ENCODE measurements around the gene NFAM1.

NFAM1 gene

GRCh38 chr22:42379966-42380537, 52.2 kb downstream of the NFAM1 start:
- no peak for DNase-seq

- DNase-seq = no peak
These were observed 55.3 kb downstream of the NFAM1 start for GRCh38 chr22:42376711-42377554.

- no peak for DNase-seq
These were observed 56.2 kb downstream of the NFAM1 start for GRCh38 chr22:42375982-42376381.

GRCh38 chr22:42372976-42373375, 59.2 kb downstream of the NFAM1 start:
- no peak for DNase-seq

GRCh38 chr22:42371501-42371900, 60.7 kb downstream of the NFAM1 start:
- DNase-seq = no peak

- DNase-seq = no peak
These were observed 61.1 kb downstream of the NFAM1 start for GRCh38 chr22:42371099-42371498.

- peak; percentile 75 for DNase-seq
These were observed 62.8 kb downstream of the NFAM1 start for GRCh38 chr22:42369250-42370041.

GRCh38 chr22:42368379-42369249, 63.6 kb downstream of the NFAM1 start:
- no peak for DNase-seq

- no peak for DNase-seq
These were observed 64.2 kb downstream of the NFAM1 start for GRCh38 chr22:42367980-42368378.

GRCh38 chr22:42366806-42367581, 65.2 kb downstream of the NFAM1 start:
- DNase-seq = no peak

GRCh38 chr22:42365942-42366695, 66.1 kb downstream of the NFAM1 start:
- no peak for DNase-seq

GRCh38 chr22:42365111-42365865, 66.9 kb downstream of the NFAM1 start:
- no peak for DNase-seq

GRCh38 chr22:42364604-42365110, 67.5 kb downstream of the NFAM1 start:
- DNase-seq = no peak

GRCh38 chr22:42363892-42364291, 68.3 kb downstream of the NFAM1 start:
- DNase-seq = no peak

GRCh38 chr22:42361523-42361922, 70.7 kb downstream of the NFAM1 start:
- no peak for DNase-seq

GRCh38 chr22:42360348-42360747, 71.9 kb downstream of the NFAM1 start:
- DNase-seq = no peak

GRCh38 chr22:42358643-42359558, 73.3 kb downstream of the NFAM1 start:
- DNase-seq = no peak

GRCh38 chr22:42357634-42358296, 74.4 kb downstream of the NFAM1 start:
- no peak for DNase-seq

Measured in NCI-H774 (cell line).